NCI-H460 (cell line): ENCODE measurements around the gene ELP1. TPM values are rescaled to one million over a fixed set of nuclear protein-coding genes. Genes with fewer than 3 reads are reported as not detected.

Source experiments
- DNase-seq: peaks from one replicate; pipeline ENCODE4 v3.0.0-alpha.2; 2016; ENCODE audit warnings: low read depth; ENCODE audit errors: extremely low read depth
- small RNA-seq, 2 experiments: library from RNA; depleted of rRNA; stranded (forward); fragments of <200 nt; gene quantifications; one replicate each; pipeline ENCODE3, GENCODE V24; 2014
- total RNA-seq: library from RNA; depleted of rRNA; stranded (reverse); fragments of >200 nt; shearing (Covaris generic); gene quantifications from 2 replicates; pipeline ENCODE4 v1.2.3, GENCODE V29; 2014; rRNA removed

The ELP1 gene
- total RNA-seq, 1 experiment from 2014 or later, result 47.3 TPM

DNA sequence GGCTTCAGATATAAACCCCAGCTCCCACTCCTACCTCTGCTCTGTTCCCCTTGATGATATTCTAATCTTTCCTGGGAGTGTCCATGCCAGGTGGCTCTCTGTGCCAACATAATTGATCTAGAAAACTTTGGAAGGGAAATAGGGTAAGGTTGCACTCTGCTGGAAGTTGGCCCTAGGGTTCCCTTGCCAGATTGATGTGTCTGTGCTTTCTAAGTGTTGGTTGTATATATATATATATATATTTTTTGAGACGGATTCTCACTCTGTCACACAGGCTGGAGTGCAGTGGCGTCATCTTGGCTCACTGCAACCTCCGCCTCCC lies 101.8 kb downstream of the ELP1 start:
- DNase-seq, result no peak

DNA sequence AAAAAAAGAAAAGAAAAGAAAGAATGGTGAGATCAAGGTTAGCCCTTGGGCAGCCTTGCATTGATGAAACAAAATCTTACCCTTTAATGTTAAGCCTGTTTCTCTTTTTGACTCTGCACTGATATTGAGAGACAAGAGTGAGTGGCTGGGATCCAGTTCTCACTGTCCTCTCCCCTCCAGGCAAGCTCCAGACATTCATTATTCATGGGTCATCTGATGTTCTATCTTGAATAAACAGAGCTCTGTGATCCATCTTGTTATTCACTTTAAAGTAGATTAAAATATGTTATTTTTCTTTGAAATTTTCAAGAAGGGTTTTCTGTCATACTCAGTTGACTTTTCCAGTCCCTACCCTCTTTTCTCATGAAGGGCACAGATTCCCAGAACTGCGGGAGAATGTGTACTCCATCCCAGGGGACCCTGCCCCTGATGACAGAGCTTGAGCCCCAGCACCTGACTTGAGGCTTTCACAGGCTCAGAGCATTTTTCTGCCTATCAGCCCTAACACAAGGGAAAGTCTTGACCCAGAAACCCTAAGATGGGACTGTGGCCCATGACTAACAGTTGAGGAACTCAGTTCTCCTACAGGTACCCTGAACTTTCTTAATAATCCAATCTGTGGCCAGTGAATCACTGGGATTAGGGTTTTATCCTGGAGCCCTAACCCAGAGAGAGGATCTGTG lies 102.3 kb downstream of the ELP1 start:
- no peak for DNase-seq

DNA sequence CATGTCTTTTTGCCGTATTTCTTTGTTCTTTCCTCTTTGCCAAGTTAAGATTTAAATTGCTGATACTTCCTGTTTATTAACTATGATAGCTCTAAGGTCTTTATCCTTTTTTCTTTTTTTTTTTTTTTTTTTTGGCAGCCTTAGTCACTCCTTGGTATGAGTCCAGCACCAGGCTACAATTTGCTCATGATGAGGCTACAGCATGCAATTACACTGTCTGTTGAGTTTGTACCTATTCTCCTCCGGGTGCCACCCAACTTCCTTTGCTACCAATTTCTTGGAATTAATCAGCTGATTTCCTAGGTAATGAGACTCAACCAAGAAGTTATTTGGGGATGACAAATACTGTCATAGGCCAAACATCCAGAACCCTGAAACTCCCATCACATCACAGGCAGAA lies 103.7 kb downstream of the ELP1 start:
- no peak for DNase-seq

DNA sequence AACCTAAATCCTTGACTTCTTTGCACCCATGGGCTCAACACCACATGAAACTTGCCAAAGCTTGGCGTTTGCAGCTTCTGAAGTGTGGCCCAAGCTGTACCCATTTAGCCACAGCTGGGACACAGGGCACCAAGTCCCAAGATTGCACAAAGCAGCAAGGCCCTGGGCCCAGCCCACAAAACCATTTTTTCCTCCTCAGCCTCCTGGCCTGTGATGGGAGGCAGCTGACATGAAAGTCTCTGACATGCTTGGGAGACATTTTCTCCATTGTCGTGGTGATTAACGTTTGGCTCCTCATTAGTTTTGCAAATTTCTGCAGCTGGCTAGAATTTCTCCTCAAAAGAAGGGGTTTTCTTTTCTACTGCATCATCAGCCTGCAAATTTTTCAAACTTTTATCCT lies 110.1 kb downstream of the ELP1 start:
- no peak for DNase-seq

Small RNA genes within 50 kb of the gene (small RNA-seq; reads per million reads assigned to genes)
- 0 reads per million in 2 experiments for gene AL359692.1

Other genes with a start within 250 kb of the ELP1 start
- not detected in 2 replicates for gene ACTL7B, start 78.1 kb downstream of the ELP1 start, total RNA-seq
- gene ACTL7A, start 71.9 kb downstream of the ELP1 start, total RNA-seq, result not detected in 2 replicates
- gene ABITRAM, start 276 bp upstream of the ELP1 start, total RNA-seq, result 18.0 and 23.3 TPM in 2 replicates
- gene CTNNAL1, start 79.4 kb upstream of the ELP1 start, total RNA-seq, result 309 and 319 TPM in 2 replicates
- 89.4 and 92.2 TPM in 2 replicates for gene TMEM245, start 185.8 kb upstream of the ELP1 start, total RNA-seq
- not detected in 2 replicates for gene FRRS1L, start 233.1 kb upstream of the ELP1 start, total RNA-seq